GM18519 (cell line): ENCODE results near the gene GBP4.
"Not testable (repeated sequence)": the region's sequence is repeated elsewhere in the genome, so short reads cannot be mapped to it uniquely, and the experiment has no call there.

Experiments used
- ATAC-seq: cut with Tn5 transposase; IDR thresholded peaks from one replicate; pipeline ENCODE4 v1.9.1; 2021; ENCODE audit warnings: mild to moderate bottlenecking, moderate library complexity; ENCODE audit not compliant: unreplicated experiment, low FRiP score

Gene GBP4

DNA sequence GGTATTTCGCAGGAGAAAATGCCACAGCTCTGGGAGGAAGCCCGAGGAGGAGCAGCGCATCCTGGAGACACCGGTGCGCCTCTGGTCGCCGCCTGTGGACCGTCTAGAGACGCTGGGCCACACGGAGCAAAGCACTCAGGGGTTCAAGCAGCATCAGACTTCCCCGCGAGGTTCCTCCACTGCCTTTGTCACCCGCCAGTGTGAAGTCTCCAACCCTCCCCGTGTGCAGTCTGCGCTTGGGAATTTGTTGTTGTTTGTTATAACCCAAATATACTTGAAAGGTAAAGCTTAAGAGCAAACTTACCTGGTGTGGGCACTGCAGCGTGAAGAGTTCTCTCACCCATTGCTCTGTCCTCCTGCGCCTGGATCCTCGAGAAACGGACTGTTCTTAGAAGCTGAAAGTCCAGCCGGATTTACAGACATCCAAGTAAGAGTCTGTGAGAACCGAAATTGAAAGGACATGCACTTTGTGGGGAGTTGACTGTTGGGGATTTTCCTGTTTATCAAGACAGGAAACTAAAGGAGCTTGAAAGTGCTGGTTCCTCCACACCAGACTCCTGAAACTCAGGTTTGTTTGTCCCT lies at the start of gene GBP4:
Gene GBP4 (minus strand): TSS at position 452 of the 582 bp plus-strand sequence. CDS start 108 bp downstream, at position 344.
- ATAC-seq, result peak; percentile 27

GRCh38 chr1:89243046-89243445 lies 44.3 kb upstream of the GBP4 start:
- ATAC-seq, result no peak

DNA sequence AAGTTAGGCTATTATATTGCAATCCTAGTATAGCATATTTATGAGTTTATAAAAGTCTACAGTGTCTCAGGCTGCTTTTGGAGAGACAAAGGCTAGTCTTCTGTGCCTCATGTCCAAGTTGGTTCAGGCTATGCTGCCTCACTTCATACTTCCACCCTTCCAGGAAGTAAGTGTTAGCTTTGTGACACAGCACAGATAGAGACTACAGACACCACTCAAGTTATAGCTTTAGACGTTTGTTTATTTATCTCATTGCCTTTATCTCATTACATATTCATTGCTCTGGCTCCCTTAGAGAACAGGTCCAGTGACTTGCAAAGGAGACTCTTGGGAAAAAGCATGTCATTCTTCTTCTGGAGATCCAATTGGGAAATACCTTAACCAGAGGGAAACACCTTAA lies 22.6 kb upstream of the GBP4 start:
- no peak for ATAC-seq

- not testable (repeated sequence) for ATAC-seq
Observed at GRCh38 chr1:89219851-89220250, 21.1 kb upstream of the GBP4 start.

DNA sequence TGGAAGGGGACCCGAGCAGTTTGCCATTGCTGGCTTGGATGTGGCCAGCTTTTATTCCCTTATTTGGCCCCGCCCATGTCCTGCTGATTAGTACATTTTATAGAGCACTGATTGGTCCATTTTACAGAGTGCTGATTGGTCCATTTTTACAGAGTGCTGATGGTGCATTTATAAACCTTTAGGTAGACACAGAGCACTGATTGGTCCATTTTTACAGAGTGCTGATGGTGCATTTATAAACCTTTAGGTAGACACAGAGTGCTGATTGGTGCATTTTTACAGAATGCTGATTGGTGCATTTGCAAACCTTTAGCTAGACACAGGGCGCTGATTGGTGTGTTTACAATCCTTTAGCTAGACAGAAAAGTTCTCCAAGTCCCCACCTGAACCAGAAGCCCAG lies 20.2 kb upstream of the GBP4 start:
- ATAC-seq, result not testable (repeated sequence)

DNA sequence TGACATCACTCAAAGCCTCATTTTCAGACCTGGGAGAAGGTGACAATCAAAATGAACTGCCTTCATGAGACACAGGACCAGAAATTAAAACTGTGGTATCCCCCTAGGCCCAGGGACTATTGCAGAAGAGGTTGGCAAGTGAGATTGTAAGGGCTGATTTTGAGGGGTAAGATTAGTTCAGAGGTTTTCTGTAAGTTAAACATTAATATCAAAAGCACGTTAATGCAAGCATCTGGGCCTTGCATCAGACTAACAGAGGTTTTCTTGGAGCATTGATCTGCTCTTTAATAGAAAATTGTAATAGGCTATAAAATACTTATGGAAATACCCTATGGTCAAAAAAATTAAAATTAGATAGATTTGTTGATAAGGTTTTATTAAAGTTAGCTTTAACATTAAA lies 14.6 kb upstream of the GBP4 start:
- no peak for ATAC-seq

- ATAC-seq, result no peak
Observed at GRCh38 chr1:89211035-89211634, 12.4 kb upstream of the GBP4 start.

DNA sequence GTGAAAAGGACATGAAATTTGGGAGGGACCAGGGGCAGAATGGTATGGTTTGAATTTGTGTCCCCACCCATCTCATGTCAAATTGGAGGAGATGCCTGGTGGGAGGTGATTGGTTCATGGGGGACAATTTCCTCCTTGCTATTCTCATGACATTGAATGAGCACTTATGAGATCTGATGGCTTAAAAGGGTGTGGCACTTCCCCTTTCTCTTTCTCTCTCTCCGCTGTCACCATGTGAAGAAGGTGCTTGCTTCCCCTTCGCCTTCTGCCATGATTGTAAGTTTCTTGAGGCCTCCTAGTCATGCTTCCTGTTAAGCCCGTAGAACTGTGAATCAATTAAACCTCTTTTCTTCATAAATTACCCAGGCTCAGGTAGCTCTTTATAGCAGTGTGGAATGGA lies 7.6 kb upstream of the GBP4 start:
- no peak for ATAC-seq

DNA sequence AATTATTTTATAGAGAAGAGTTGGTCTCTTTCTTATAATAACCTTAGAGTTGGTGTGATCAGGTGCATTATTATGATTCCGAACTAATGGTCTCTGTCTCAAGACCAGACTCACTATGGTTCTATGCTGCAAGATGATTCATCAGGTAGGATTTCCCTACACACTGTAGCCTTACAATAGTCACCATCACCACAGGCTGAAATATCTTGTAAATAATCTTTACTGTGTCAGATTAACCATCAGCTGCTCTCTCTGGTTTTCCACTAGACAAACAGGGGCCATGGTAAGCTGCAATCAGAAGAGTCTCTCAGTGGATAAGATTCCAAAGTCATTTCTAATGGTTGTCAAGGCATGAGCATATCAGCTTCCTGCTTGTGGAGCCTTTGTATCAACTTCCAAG lies 4.4 kb upstream of the GBP4 start:
- no peak for ATAC-seq

DNA sequence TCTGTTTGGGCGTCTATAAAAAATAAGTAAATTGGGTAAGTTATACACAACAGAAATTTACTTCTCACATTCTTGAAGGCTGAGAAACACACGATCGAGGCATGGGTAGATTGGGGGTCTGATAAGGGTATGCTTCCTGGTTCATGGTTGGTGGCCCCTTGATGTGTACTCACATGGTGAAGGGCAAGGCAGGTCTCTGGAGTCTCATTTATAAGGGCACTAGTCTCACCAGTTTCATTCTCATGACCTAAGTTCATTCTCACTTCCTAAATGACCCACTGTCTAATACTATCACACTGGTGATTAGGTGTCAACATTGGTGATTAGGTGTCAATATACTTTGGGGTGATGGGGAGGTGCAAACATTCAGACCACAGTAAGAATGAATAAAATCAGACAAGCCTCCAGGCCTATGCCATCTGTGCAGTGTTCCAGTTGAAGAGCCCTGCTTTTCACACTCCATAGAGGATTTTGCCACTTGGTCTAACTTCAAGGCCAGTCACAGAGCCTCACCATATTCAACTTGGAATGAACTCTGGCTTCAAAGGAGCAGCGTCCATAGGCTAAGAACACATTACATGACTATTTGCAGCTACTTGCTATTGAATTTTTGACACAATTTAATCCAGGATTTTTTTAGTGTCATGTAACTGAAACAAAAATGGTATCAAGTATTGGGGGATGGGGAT lies 2.5 kb upstream of the GBP4 start:
- ATAC-seq, result peak; percentile 74

DNA sequence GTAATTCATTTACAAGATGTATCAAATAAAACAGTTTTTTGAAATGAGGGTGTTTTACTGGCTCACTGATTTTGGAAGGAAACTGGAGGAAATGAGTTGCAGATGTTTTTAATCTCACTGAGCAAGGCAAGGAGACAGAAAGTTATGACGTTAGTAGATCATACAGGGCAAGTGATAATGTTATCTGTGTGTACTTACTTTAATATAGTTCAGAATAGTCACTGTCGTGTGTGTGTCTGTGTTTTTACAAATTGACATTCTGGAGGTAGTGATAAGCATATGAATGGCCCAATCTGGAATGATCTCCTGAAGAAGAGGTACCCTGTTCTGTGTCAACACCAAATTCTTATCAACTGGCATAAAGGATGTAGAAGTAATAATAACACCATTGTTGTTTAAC lies 1.9 kb upstream of the GBP4 start:
- ATAC-seq, result no peak

- ATAC-seq, result no peak
Observed at GRCh38 chr1:89199525-89200031, 836 bp upstream of the GBP4 start.

DNA sequence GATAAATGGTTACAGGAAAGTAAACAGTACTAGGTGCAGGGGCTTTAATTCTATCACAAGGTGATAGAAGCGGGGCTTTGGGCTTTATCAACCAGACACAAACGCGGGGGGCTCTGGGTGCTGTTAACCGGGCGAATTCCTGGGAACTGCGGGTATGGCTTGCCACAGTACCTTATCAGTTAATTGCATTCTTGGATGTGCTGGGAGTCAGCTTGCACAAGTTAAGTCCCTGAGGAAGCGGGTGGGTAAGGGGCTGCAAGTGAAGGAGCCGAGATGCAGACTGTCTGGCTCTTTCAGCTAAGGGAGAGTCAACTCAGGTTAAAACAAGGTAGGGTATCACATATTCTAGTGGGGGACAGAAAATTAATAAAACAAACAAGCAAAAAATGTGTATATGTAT lies 661 bp downstream of the GBP4 start:
- ATAC-seq, result no peak

GRCh38 chr1:89195476-89195875 lies 3.3 kb downstream of the GBP4 start:
- ATAC-seq, result no peak

- ATAC-seq, result no peak
Observed at GRCh38 chr1:89191314-89191713, 7.4 kb downstream of the GBP4 start.

DNA sequence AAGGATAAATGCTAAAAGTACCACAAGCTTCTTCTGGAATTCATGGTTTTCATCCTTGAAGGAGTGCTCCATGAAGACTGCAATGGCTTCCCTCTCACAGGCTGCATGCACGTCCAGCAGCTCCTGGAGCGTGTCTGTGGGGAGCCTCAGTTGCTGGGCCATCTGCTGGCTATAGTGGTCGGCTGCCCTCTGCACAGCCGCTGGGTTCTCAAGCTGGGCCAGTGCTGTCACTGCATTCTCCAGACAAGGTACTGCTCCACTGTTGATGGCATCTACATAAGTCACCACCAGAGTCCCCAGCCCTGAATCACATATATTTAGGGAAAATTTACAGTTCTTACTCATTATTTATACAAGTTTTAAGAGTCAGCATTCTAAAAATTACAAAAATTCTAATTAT lies 8.7 kb downstream of the GBP4 start:
- no peak for ATAC-seq

DNA sequence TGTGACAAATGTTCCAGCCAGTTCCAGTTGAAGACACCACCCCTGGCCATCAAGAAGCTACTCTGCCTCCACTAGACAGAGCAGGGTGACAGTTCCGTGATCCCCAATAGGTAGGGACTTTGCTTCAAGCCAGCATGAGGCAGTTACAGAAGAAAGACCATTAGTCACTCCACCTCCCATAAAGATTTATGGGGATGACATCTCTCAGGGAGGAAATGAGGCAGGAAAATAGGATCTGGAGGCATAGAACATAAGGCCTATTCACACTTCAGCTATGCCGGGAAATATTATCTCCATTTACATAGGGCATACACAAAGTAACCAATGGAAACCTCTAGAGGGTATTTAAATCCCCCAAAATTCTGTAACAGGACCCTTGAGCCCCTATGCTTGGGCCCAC lies 19.4 kb downstream of the GBP4 start:
- no peak for ATAC-seq

DNA sequence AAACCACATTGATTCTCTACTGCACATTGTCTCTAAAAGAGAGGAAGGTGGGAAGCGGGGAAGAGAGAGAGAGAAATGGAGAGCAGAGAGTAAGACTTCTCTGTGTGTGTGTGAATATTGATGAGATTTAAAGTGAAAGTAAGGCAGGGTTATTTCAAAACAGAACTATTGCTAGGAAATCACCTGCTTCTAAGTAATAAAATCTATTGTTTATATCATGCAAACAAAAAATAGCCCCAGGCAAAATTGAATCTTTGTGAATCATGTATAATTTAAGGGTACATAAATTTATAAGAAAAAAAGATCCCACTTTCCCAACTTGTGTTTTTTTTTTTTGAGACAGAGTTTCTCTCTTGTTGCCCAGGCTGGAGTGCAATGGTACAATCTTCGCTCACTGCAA lies 21.8 kb downstream of the GBP4 start:
- no peak for ATAC-seq

GRCh38 chr1:89175601-89176256 lies 23.0 kb downstream of the GBP4 start, which contains the start of gene GBP7:
Gene GBP7, minus strand, starts transcription at chr1:89176003. Its CDS starts 4,068 bp downstream, at chr1:89171935.
- no peak for ATAC-seq

DNA sequence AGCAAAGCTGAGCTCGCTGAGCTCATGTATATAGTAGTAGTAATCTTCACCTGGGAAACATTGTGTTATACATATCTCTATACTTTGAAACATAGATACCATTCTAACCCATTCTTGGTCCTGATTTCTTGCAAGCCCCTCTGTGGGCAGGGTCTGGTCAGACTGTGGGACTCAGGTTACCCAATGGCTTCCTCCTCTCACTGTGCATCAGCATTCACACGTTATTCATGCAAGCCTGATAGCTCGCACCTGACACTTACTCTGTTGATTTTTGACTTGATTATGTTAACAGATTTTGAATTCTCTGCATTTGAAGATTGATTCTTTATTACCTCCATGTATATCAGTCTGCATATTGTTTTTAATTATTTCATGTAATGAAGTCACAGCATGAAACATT lies 24.3 kb downstream of the GBP4 start:
- ATAC-seq, result no peak

DNA sequence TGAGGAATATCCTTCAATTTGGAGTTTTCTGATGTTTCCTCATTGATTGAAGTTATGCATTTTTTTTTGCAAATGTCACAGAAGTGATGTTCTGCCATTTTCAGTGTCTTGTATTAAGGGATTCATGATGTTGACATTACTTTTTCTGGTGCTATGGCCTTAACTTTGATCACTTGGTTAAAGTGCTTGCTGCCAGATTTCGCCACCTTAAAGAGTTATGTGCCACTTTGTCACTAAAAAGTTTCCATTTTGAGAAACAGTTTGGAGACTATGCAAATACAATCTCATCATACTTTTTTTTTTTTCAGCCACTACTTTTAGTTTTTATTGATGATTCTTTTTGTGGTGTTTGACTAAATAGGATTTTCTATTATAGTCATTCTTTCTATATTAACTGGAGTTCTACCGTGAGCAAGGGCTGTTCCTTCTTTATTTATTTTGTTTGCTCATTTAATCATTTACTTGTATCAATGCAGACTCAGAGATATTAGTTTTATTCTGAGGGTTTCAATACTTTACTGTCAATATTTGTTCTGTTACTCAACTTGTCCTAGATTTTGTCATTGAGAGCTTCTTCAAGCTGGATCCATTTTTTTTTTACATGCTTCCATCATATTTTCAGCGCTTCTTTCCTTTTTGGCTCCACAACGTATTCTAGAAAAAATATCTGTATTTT lies 26.1 kb downstream of the GBP4 start:
- no peak for ATAC-seq
